Measurements from ENCODE around the gene ZFPL1. TPM values are rescaled to one million over a fixed set of nuclear protein-coding genes. Genes with fewer than 3 reads are reported as not detected.
"Not testable (repeated sequence)": the region's sequence is repeated elsewhere in the genome, so short reads cannot be mapped to it uniquely, and the experiment has no call there.

Gene ZFPL1
- total RNA-seq, 4 donors from 2014 or later: 45.8 to 72.3 (median 54.8) TPM

- WGBS, 2 donors: 76 to 84% methylated on average over 18 of the region's 18 CpGs
- intact Hi-C loops (cut with DNase I; ENCODE audit: low total_unique reads): no loop called here
- TF ChIP-seq CTCF (IDR thresholded peaks at IDR 0.05) (peak in 1 of 3 donors; percentile 1), POLR2A (IDR thresholded peaks at IDR 0.05) (no peak)
- no peak overlapping the region for H3K4me3 ChIP-seq (ENCODE audit: low read depth, poor library complexity, severe bottlenecking)
- DNase-seq (ENCODE audit: low spot score in 2 of 2): no peak
These were observed 34.2 kb downstream of the ZFPL1 start for GRCh38 chr11:65118097-65118837.

GRCh38 chr11:65118891-65119669 is 35.1 kb downstream of the ZFPL1 start:
- intact Hi-C loops (cut with DNase I; ENCODE audit: low total_unique reads); H3K4me3 ChIP-seq (ENCODE audit: low read depth, poor library complexity, severe bottlenecking); DNase-seq (ENCODE audit: low spot score in 2 of 2): not testable (repeated sequence)
- 88% methylated on average over 18 of the region's 18 CpGs for WGBS, 2 donors

GRCh38 chr11:65119670-65119995 is 35.6 kb downstream of the ZFPL1 start:
- no peak for DNase-seq (ENCODE audit: low spot score in 2 of 2)
- H3K4me3 ChIP-seq (ENCODE audit: low read depth, poor library complexity, severe bottlenecking): no peak overlapping the region
- no peak for TF ChIP-seq CTCF (IDR thresholded peaks at IDR 0.05)
- no peak for TF ChIP-seq POLR2A (IDR thresholded peaks at IDR 0.05)
- intact Hi-C loops (cut with DNase I; ENCODE audit: low total_unique reads): no loop called here

- no peak for DNase-seq (ENCODE audit: low spot score in 2 of 2)
- TF ChIP-seq CTCF (IDR thresholded peaks at IDR 0.05) (no peak), POLR2A (IDR thresholded peaks at IDR 0.05) (no peak)
- 76 to 83% methylated on average over 3 of the region's 3 CpGs for WGBS, 2 donors
- no peak overlapping the region for H3K4me3 ChIP-seq (ENCODE audit: low read depth, poor library complexity, severe bottlenecking)
- intact Hi-C loops (cut with DNase I; ENCODE audit: low total_unique reads): no loop called here
These were observed 36.8 kb downstream of the ZFPL1 start for GRCh38 chr11:65120831-65121230.

- intact Hi-C loops (cut with DNase I; ENCODE audit: low total_unique reads): no loop called here
- TF ChIP-seq POLR2A (IDR thresholded peaks at IDR 0.05): no peak
- TF ChIP-seq CTCF (IDR thresholded peaks at IDR 0.05): no peak
- H3K4me3 ChIP-seq (ENCODE audit: low read depth, poor library complexity, severe bottlenecking): peak overlapping the region; percentile 80
- no peak for DNase-seq (ENCODE audit: low spot score in 2 of 2)
- 1 to 2% methylated on average over 22 of the region's 22 CpGs for WGBS, 2 donors
These were observed 37.4 kb downstream of the ZFPL1 start for GRCh38 chr11:65121447-65121864.

- H3K4me3 ChIP-seq (ENCODE audit: low read depth, poor library complexity, severe bottlenecking): peak within 1 kb of the TSS; percentile 80
- TF ChIP-seq CTCF (IDR thresholded peaks at IDR 0.05): no peak
- no peak for TF ChIP-seq POLR2A (IDR thresholded peaks at IDR 0.05)
- 0% methylated on average over 48 to 64 of the region's 64 CpGs for WGBS, 2 donors
- intact Hi-C loops (cut with DNase I; ENCODE audit: low total_unique reads): no loop called here
- peak; percentile 97 to 100 for DNase-seq (ENCODE audit: low spot score in 2 of 2)
These were observed 38.1 kb downstream of the ZFPL1 start, which contains the start of the genes FAU and MRPL49 for GRCh38 chr11:65121865-65122696. TSS of gene FAU (minus strand) at chr11:65122134. CDS start at chr11:65121813, 321 bp downstream. TSS of gene MRPL49 (plus strand) at chr11:65122321. CDS start at chr11:65122347, 26 bp downstream.
